Vagina (tissue), 2 donors: ENCODE measurements around the gene FRMD3. TPM values are rescaled to one million over a fixed set of nuclear protein-coding genes. Genes with fewer than 3 reads are reported as not detected.

ENCODE experiments used
- DNase-seq, 2 donors: peaks; one replicate each; pipeline ENCODE4 v3.0.0-alpha.2; 2017; ENCODE audit errors: extremely low spot score in 2 of 2
- H3K27ac ChIP-seq: fragments of 200-600 bp; sonication (generic); one replicate; pipeline ENCODE4 v1.5.1; 2019
- H3K27me3 ChIP-seq: fragments of 200-600 bp; sonication (generic); one replicate; pipeline ENCODE4 v1.5.1; 2019
- H3K36me3 ChIP-seq, 2 donors: fragments of 200-600 bp; sonication (generic); one replicate each; pipeline ENCODE4 v1.5.1; 2017 to 2019
- H3K4me1 ChIP-seq: fragments of 200-600 bp; sonication (generic); one replicate; pipeline ENCODE4 v1.5.1; 2019
- H3K4me3 ChIP-seq, 2 donors: fragments of 200-600 bp; sonication (generic); 1 replicate in 1 of 2; 2 replicates in 1 of 2; pipeline ENCODE4 v1.5.1; 2016 to 2019
- H3K9me3 ChIP-seq: fragments of 200-600 bp; sonication (generic); one replicate; pipeline ENCODE4 v1.5.1; 2019
- POLR2A ChIP-seq, 2 donors: fragments of 450-650 bp; IDR thresholded peaks; one replicate each; pipeline ENCODE4 v1.6.1; 2017; ENCODE audit warnings: antibody characterized with exemption in 2 of 2, mild to moderate bottlenecking in 2 of 2, moderate library complexity in 2 of 2
- POLR2AphosphoS5 ChIP-seq, 2 donors: sonication (generic); formaldehyde crosslinking; IDR thresholded peaks; one replicate each; pipeline ENCODE4 v1.9.0; 2017; ENCODE audit warnings: antibody characterized with exemption in 2 of 2, mild to moderate bottlenecking in 2 of 2, low read depth in 1 of 2; ENCODE audit not compliant: insufficient read depth in 1 of 2
- intact Hi-C: fragments of 100-400 bp; cut with DNase I; formaldehyde crosslinking; loops from one replicate; pipeline ENCODE4 v1.15.1; 2023
- total RNA-seq: library from RNA; depleted of rRNA; stranded (reverse); fragments of >200 nt; gene quantifications from one replicate; pipeline ENCODE4 v1.2.3, GENCODE V29; 2016
- TF ChIP-seq, protein P1 (sequence below), 3 experiments: fragments of 450-650 bp in 2 of 3; fragments of 200-600 bp in 1 of 3; sonication (generic) in 1 of 3; IDR thresholded peaks; one replicate each; pipeline ENCODE4 v1.5.1; 2017 to 2019; ENCODE audit warnings: antibody characterized with exemption in 3 of 3, mild to moderate bottlenecking in 2 of 3, moderate library complexity in 2 of 3

Gene FRMD3
- total RNA-seq, 1 donor from 2014 or later = 13.8 TPM

DNA sequence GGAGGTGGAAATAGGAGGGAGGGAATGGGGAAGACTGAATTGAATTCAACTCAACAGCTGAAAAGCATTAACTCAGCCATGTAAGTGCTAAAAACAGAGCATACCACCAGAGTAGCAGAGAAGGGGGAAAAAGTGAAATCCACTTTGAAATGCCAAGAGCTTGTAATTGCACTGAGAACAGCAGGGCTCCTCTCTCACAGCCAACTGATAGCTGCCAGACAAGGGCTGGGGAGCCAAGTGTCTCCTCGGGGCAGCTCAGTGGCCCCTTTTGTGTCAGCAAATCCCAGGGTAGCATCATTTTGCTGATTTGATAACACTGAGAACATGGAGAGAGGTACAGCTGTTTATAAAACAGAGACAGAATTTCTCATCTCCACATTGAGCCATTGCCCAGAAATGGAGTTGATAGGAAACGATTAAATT is 182.5 kb downstream of the FRMD3 start:
- Histone ChIP-seq H3K4me1 (no peaks in the 10 kb centered on the region), H3K4me3 (no peak overlapping the region), H3K27ac (no peak overlapping the region), H3K36me3 (no peaks in the 10 kb centered on the region), H3K27me3 (no peaks in the 10 kb centered on the region), H3K9me3 (no peaks in the 10 kb centered on the region)
- intact Hi-C loops = no loop called here
- TF ChIP-seq POLR2AphosphoS5 (IDR thresholded peaks at IDR 0.05; ENCODE audit: insufficient read depth in 1 of 2, low read depth in 1 of 2) = no peak
- no peak for TF ChIP-seq POLR2A (IDR thresholded peaks at IDR 0.05)
- no peak for DNase-seq

DNA sequence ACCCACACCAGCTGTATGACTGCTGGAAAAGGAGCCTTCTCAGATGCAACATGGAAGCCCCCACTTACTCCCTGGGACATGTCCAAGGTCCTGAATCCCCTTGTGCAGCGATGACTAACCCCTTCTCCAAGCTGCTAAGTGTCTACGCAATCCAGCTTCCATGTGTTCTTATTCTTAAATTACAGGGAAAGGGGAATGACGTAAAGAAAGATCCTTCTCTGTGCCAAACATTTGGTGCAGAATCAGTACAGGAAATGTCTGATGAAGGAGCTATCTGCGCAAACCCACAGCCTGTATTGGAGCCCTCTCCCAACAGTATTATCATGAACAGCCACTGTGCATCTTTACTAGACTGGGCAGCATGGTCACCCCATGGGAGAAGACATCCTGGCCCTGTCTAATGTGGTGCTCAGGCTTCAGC is 183.2 kb downstream of the FRMD3 start:
- H3K27me3 ChIP-seq = no peaks in the 10 kb centered on the region
- H3K27ac ChIP-seq = no peak overlapping the region
- no peaks in the 10 kb centered on the region for H3K4me1 ChIP-seq
- intact Hi-C loops = no loop called here
- no peak overlapping the region for H3K4me3 ChIP-seq
- no peaks in the 10 kb centered on the region for H3K9me3 ChIP-seq
- DNase-seq = no peak
- no peaks in the 10 kb centered on the region for H3K36me3 ChIP-seq
- TF ChIP-seq POLR2A (IDR thresholded peaks at IDR 0.05) (no peak), POLR2AphosphoS5 (IDR thresholded peaks at IDR 0.05; ENCODE audit: insufficient read depth in 1 of 2, low read depth in 1 of 2) (no peak)
- TF ChIP-seq, protein P1, sequence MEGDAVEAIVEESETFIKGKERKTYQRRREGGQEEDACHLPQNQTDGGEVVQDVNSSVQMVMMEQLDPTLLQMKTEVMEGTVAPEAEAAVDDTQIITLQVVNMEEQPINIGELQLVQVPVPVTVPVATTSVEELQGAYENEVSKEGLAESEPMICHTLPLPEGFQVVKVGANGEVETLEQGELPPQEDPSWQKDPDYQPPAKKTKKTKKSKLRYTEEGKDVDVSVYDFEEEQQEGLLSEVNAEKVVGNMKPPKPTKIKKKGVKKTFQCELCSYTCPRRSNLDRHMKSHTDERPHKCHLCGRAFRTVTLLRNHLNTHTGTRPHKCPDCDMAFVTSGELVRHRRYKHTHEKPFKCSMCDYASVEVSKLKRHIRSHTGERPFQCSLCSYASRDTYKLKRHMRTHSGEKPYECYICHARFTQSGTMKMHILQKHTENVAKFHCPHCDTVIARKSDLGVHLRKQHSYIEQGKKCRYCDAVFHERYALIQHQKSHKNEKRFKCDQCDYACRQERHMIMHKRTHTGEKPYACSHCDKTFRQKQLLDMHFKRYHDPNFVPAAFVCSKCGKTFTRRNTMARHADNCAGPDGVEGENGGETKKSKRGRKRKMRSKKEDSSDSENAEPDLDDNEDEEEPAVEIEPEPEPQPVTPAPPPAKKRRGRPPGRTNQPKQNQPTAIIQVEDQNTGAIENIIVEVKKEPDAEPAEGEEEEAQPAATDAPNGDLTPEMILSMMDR (IDR thresholded peaks at IDR 0.05) = no peak

DNA sequence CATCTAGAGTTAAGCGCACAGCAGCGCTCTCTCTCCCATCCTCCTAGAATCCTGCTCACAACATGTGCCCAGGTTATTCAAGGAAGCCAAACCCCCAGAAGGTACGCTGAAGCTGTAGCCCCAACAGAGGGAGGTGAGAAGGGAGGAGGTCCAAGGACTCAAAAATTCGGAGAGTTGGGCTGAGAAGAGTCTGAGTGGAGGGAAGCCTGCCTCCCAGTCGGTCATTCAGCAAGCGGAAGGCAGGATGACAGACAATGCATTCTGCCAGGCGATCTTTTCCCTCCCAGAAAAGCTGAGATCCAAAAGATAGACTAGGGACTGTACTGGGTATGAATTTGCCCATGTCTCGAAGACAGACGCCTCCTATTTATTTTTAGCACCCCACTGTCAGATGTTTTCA is 189.2 kb downstream of the FRMD3 start:
- Histone ChIP-seq H3K36me3 (no peaks in the 10 kb centered on the region), H3K4me1 (no peaks in the 10 kb centered on the region), H3K4me3 (no peak overlapping the region), H3K27me3 (no peaks in the 10 kb centered on the region), H3K9me3 (no peaks in the 10 kb centered on the region), H3K27ac (no peak overlapping the region)
- intact Hi-C loops = no loop called here
- no peak for TF ChIP-seq POLR2AphosphoS5 (IDR thresholded peaks at IDR 0.05; ENCODE audit: insufficient read depth in 1 of 2, low read depth in 1 of 2)
- TF ChIP-seq, protein P1 (IDR thresholded peaks at IDR 0.05) = no peak
- no peak for TF ChIP-seq POLR2A (IDR thresholded peaks at IDR 0.05)
- no peak for DNase-seq

DNA sequence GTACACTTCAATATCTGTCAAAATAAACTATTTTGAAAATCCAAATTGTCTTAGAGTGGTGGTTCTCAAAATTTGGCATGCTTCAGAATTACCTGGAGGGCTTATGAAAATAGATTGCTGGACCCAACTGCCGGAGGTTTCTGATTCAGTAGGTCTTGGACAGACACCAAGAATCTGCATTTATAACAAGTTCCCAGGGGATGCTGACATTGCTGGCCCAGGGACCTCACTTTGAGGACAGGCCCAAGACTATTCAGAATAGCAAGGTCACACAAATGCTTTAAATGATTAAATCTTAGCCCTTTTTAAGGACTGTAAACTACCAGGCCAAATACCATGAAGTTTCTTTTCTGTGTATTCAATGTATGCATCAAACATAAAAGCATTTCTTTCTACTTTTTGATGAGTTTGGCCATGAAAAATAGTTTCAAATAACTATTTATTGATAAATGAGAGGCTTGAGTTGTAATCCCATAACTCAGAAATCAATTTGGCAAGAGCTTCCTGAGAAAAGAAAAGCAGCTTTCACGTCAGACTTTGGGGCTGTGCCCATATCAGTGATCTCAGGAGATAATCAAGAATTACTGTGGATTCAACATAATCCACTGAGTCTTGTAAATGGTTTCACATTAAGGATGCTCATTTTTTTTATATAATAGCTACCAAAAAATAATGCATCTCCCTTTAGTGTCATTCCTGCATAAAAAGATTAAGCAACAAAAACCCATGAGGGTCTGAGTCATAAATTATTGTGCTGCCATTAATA is 191.4 kb downstream of the FRMD3 start:
- intact Hi-C loops = no loop called here
- no peak overlapping the region for H3K4me3 ChIP-seq

DNA sequence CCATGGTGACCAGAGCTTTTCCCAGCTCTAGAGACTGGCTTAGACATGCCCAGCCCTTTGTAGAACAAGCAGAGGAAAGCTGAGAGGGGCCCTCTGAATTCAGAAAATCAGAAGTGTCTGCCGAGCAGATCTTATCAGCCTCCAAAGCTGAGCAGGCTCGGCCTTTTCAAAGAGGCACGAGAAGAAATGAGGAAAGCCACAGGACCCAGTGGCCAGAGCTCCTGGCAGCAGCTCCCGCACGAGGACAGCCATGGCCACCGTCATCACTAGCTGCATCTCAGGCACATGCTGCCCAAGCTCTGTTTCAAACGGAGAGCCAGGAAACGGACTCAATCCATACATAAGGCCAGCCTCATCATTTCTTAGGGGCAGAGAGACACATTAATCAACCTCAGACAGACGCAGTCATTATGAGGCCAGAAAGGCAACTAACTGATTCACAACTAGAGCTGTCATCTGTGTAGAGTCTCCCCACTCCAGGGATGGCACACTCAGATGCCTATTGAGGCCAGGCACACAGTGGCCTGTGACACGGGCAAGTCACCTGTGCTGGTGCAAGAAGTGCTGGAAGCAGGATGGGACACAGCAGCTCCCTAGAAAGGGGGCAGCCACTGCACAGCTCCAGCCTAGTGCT is 194.7 kb downstream of the FRMD3 start:
- no peaks in the 10 kb centered on the region for H3K27me3 ChIP-seq
- H3K4me3 ChIP-seq = no peak overlapping the region
- TF ChIP-seq POLR2AphosphoS5 (IDR thresholded peaks at IDR 0.05; ENCODE audit: insufficient read depth in 1 of 2, low read depth in 1 of 2) = no peak
- TF ChIP-seq, protein P1 (IDR thresholded peaks at IDR 0.05) = no peak
- no peak for TF ChIP-seq POLR2A (IDR thresholded peaks at IDR 0.05)
- intact Hi-C loops = no loop called here
- H3K36me3 ChIP-seq = no peaks in the 10 kb centered on the region
- DNase-seq = no peak
- H3K4me1 ChIP-seq = no peaks in the 10 kb centered on the region
- no peak overlapping the region for H3K27ac ChIP-seq
- H3K9me3 ChIP-seq = no peaks in the 10 kb centered on the region

More for the DNA sequence above, 191.4 kb downstream of the FRMD3 start:
- TF ChIP-seq POLR2A (IDR thresholded peaks at IDR 0.05) (no peak), POLR2AphosphoS5 (IDR thresholded peaks at IDR 0.05; ENCODE audit: insufficient read depth in 1 of 2, low read depth in 1 of 2) (no peak)
- TF ChIP-seq, protein P1 (IDR thresholded peaks at IDR 0.05) = no peak
- H3K27ac ChIP-seq = no peak overlapping the region
- H3K4me1 ChIP-seq = no peaks in the 10 kb centered on the region
- DNase-seq = no peak
- no peaks in the 10 kb centered on the region for H3K36me3 ChIP-seq
- no peaks in the 10 kb centered on the region for H3K9me3 ChIP-seq
- H3K27me3 ChIP-seq = no peaks in the 10 kb centered on the region
